SK-N-SH treated with all-trans-retinoic acid at 6 μM for 48 hours (cell line): ENCODE data around the gene ZNF670.

Experiments
- CREB5 ChIP-seq: fragments of 250-450 bp; sonication (Bioruptor Pico); IDR thresholded peaks from 2 replicates; pipeline ENCODE4 v1.5.1; 2020; ENCODE audit warnings: low read depth, mild to moderate bottlenecking, moderate library complexity
- ESRRG ChIP-seq: fragments of 250-450 bp; sonication (Bioruptor Pico); IDR thresholded peaks from 2 replicates; pipeline ENCODE4 v1.6.1; 2021; ENCODE audit warnings: mild to moderate bottlenecking
- ISL1 ChIP-seq: fragments of 250-450 bp; sonication (Bioruptor Pico); IDR thresholded peaks from 2 replicates; pipeline ENCODE4 v2.1.2; 2022; ENCODE audit warnings: mild to moderate bottlenecking, moderate library complexity
- POU6F1 ChIP-seq: fragments of 250-450 bp; sonication (Bioruptor Pico); IDR thresholded peaks from 2 replicates; pipeline ENCODE4 v1.8.0; 2021; ENCODE audit warnings: low read depth, mild to moderate bottlenecking, moderate library complexity, borderline replicate concordance
- RARB ChIP-seq: fragments of 250-450 bp; sonication (Bioruptor Pico); IDR thresholded peaks from 2 replicates; pipeline ENCODE4 v1.8.0; 2021; ENCODE audit warnings: mild to moderate bottlenecking, moderate library complexity
- SNAI2 ChIP-seq: fragments of 250-450 bp; sonication (Bioruptor Pico); IDR thresholded peaks from 2 replicates; pipeline ENCODE4 v1.5.0; 2020; ENCODE audit warnings: mild to moderate bottlenecking, moderate library complexity
- ZC3H10 ChIP-seq: fragments of 250-450 bp; sonication (Bioruptor Pico); IDR thresholded peaks from 2 replicates; pipeline ENCODE4 v1.5.1; 2021; ENCODE audit warnings: mild to moderate bottlenecking, moderate library complexity
- ZFP3 ChIP-seq: fragments of 250-450 bp; sonication (Bioruptor Pico); IDR thresholded peaks from 2 replicates; pipeline ENCODE4 v1.5.0; 2020; ENCODE audit warnings: mild to moderate bottlenecking, moderate library complexity
- ZNF70 ChIP-seq: fragments of 450-650 bp; formaldehyde crosslinking; IDR thresholded peaks from 2 replicates; pipeline ENCODE4 v1.5.0; 2020; ENCODE audit warnings: mild to moderate bottlenecking, moderate library complexity
- ZNF8 ChIP-seq: fragments of 450-650 bp; formaldehyde crosslinking; IDR thresholded peaks from 2 replicates; pipeline ENCODE4 v1.5.0; 2020; ENCODE audit warnings: mild to moderate bottlenecking, moderate library complexity
- TF ChIP-seq, protein P1 (sequence below): fragments of 250-450 bp; sonication (Bioruptor Pico); IDR thresholded peaks from 2 replicates; pipeline ENCODE4 v1.8.0; 2020; ENCODE audit warnings: mild to moderate bottlenecking, moderate library complexity, borderline replicate concordance

GRCh38 chr1:247113094-247113497, 34.5 kb upstream of the ZNF670 start:
- no peak for TF ChIP-seq RARB (CRISPR knock-in tag)
- TF ChIP-seq ZFP3 = no peak
- no peak for TF ChIP-seq ZNF8
- no peak for TF ChIP-seq SNAI2
- TF ChIP-seq POU6F1 (CRISPR knock-in tag) = no peak
- no peak for TF ChIP-seq CREB5 (CRISPR knock-in tag)
- TF ChIP-seq, protein P1, sequence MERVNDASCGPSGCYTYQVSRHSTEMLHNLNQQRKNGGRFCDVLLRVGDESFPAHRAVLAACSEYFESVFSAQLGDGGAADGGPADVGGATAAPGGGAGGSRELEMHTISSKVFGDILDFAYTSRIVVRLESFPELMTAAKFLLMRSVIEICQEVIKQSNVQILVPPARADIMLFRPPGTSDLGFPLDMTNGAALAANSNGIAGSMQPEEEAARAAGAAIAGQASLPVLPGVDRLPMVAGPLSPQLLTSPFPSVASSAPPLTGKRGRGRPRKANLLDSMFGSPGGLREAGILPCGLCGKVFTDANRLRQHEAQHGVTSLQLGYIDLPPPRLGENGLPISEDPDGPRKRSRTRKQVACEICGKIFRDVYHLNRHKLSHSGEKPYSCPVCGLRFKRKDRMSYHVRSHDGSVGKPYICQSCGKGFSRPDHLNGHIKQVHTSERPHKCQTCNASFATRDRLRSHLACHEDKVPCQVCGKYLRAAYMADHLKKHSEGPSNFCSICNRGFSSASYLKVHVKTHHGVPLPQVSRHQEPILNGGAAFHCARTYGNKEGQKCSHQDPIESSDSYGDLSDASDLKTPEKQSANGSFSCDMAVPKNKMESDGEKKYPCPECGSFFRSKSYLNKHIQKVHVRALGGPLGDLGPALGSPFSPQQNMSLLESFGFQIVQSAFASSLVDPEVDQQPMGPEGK (CRISPR knock-in tag) = no peak
- no peak for TF ChIP-seq ISL1
- no peak for TF ChIP-seq ZC3H10 (CRISPR knock-in tag)
- TF ChIP-seq ESRRG = no peak
- TF ChIP-seq ZNF70 (CRISPR knock-in tag) = no peak
